Activated CD8-positive, alpha-beta memory T cell treated with anti-CD3 and anti-CD28 coated beads for 36 hours (primary cell): ENCODE results near the gene GULP1. TPM values are rescaled to one million over a fixed set of nuclear protein-coding genes. Genes with fewer than 3 reads are reported as not detected.

Experiments used
- CTCF ChIA-PET: fragments of 350-600 bp; sonication (Branson Sonifier 250); formaldehyde crosslinking; loops from one replicate; lab custom pipeline; 2021; ENCODE audit warnings: antibody characterized with exemption; lab: Charles Lee
- POLR2A ChIA-PET: fragments of 350-600 bp; sonication (Branson Sonifier 250); formaldehyde crosslinking; loops from one replicate; lab custom pipeline; 2021; ENCODE audit warnings: antibody characterized with exemption; lab: Charles Lee
- total RNA-seq, 2 experiments: library from RNA; stranded (reverse); gene quantifications; one replicate each; pipeline ENCODE4 v1.2.3, GENCODE V29; 2021

GULP1 gene
- total RNA-seq, 2 experiments from 2014 or later = not detected

- POLR2A ChIA-PET = no interaction called here
- CTCF ChIA-PET = no interaction called here
Measured at GRCh38 chr2:188610050-188610444, 318.4 kb downstream of the GULP1 start.

GRCh38 chr2:188610827-188611226 lies 319.2 kb downstream of the GULP1 start:
- ChIA-PET POLR2A (no interaction called here), CTCF (no interaction called here)

GRCh38 chr2:188619146-188619545 lies 327.5 kb downstream of the GULP1 start:
- POLR2A ChIA-PET = no interaction called here
- CTCF ChIA-PET = no interaction called here

GRCh38 chr2:188620916-188621315 lies 329.2 kb downstream of the GULP1 start:
- ChIA-PET CTCF (no interaction called here), POLR2A (no interaction called here)

DNA sequence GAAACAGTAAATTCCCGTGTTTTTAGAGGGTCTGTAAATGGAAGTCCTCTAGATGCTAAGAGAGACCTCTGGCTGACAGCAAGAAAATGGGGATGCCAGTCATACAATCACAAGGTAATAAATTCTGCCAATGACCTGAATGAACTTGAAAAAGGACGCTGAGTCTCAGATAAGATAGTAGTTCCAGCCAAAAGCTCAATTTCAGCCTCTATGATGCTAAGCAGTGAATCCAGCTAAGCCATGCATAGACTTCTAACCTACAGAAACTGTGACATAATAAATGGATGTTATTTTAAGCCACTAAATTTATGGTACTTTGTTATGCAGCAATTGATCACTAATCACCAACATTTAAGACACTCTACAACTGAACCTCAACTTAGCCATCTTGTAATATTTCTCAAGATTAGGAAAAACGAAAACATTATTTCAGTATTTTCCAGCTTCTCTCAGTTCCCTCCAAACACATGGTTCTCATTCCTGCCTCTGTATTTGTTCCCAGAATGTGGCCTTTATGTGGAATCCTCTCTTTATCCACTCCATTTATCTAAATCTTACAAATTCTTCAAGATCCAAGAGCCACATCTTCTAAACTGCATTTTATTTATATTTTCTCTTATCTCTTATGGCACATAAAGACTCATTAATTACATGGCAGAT lies 331.1 kb downstream of the GULP1 start:
- ChIA-PET POLR2A (no interaction called here), CTCF (no interaction called here)

GRCh38 chr2:188623995-188624643 lies 332.4 kb downstream of the GULP1 start:
- ChIA-PET POLR2A (no interaction called here), CTCF (no interaction called here)

- ChIA-PET POLR2A (no interaction called here), CTCF (no interaction called here)
Measured at GRCh38 chr2:188627471-188627870, 335.8 kb downstream of the GULP1 start.

- CTCF ChIA-PET = no interaction called here
- POLR2A ChIA-PET = no interaction called here
Measured at GRCh38 chr2:188628989-188629752, 337.5 kb downstream of the GULP1 start.

DNA sequence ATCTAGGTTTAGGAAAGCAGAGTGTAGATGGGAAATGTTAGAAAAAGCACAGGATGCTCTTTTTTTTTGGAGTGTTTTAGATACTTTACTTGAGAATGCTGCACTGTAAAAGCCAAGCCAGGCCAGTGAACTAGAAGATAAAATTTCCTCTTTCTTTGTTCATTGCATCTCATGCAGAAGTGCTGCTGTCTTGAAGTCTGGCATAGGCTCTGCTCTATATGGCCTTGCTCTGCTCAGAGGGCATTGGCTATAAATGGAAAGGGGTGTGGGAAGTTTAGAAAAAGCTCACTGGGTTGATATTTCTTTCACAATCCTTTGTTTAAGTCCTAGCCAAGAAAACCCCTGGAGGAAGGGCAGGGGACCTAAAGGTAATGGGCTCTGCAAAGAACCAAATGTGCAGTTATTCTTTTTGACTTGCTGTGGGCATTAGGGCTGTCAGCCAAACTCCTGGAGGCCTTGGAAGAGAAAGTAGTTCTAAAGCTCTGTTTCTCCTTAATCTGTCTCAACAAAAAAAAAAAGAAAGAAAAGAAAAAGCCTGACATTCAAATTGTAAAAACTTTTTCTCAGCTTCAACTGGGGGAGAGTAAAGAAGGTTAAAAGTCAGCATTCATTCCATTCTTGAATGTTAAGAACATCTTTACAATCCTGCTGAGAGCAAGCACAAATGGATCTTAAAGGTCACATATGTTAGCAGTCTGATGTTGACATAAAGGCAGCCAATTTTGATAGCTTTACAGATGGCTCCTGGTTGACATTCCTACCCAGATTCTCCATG lies 338.3 kb downstream of the GULP1 start:
- POLR2A ChIA-PET = no interaction called here

GRCh38 chr2:188631037-188631809 lies 339.5 kb downstream of the GULP1 start:
- POLR2A ChIA-PET = no interaction called here

More for the DNA sequence above, 338.3 kb downstream of the GULP1 start:
- CTCF ChIA-PET = no interaction called here

DNA sequence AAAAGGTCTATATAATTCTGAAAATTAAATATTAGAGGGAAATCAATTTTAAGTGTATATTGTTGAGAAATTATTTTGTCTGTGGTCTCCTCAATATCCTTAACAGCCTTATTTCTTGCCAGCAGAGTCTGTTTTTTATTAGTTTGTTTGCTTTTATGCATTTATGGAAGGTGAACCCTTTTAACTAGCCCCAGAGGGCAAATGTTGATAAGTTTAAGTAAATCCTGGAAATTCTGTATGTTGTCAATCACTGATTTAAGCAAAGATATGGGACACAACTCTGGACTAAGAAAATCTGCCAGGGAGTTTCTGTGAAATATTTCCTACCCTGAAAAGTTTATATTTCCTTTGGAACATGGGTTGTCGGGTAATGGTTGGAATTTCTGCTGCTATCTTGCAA lies 343.0 kb downstream of the GULP1 start:
- ChIA-PET CTCF (interaction anchor here (1.1 kb wide), 1 partner anchor 9 kb away, joined by 3 read pairs; no protein-coding TSS in a partner anchor), POLR2A (no interaction called here)

More at GRCh38 chr2:188631037-188631809, 339.5 kb downstream of the GULP1 start:
- CTCF ChIA-PET = no interaction called here
